Liver (tissue), 9 donors: ENCODE data around the gene GALNT14. TPM values are rescaled to one million over a fixed set of nuclear protein-coding genes. Genes with fewer than 3 reads are reported as not detected.

ENCODE experiments used
- DNase-seq: peaks from one replicate; pipeline ENCODE4 v3.0.0-alpha.2; 2017; ENCODE audit warnings: low spot score
- H3K27ac ChIP-seq, 2 donors: one replicate each; pipeline ENCODE4 v1.7.0; 2013; ENCODE audit warnings: inconsistent platforms in 2 of 2, low read length in 2 of 2, control low read depth in 1 of 2, low read depth in 1 of 2, mild to moderate bottlenecking in 1 of 2
- H3K27me3 ChIP-seq, 4 donors: one replicate each; pipeline versions ENCODE4 v1.6.1 to v1.7.0; 2013; ENCODE audit warnings: low read length in 3 of 4, inconsistent platforms in 1 of 4, mild to moderate bottlenecking in 1 of 4, moderate library complexity in 1 of 4; ENCODE audit not compliant: control insufficient read depth in 4 of 4, insufficient read depth in 4 of 4
- H3K36me3 ChIP-seq, 4 donors: one replicate each; pipeline versions ENCODE4 v1.6.1 to v1.7.0; 2013; ENCODE audit warnings: low read length in 3 of 4, mild to moderate bottlenecking in 3 of 4, low read depth in 1 of 4, moderate library complexity in 1 of 4; ENCODE audit not compliant: control insufficient read depth in 4 of 4, insufficient read depth in 3 of 4
- H3K4me1 ChIP-seq, 4 donors: one replicate each; pipeline versions ENCODE4 v1.6.1 to v1.7.0; 2013; ENCODE audit warnings: low read length in 3 of 4, mild to moderate bottlenecking in 3 of 4, moderate library complexity in 1 of 4; ENCODE audit not compliant: control insufficient read depth in 4 of 4, insufficient read depth in 4 of 4
- H3K4me3 ChIP-seq, 3 donors: one replicate each; pipeline versions ENCODE4 v1.6.1 to v1.7.0; 2013; ENCODE audit warnings: low read length in 3 of 3, control low read depth in 1 of 3, low read depth in 1 of 3, mild to moderate bottlenecking in 1 of 3
- H3K9ac ChIP-seq, 2 donors: one replicate each; pipeline ENCODE4 v1.7.0; 2013; ENCODE audit warnings: low read length in 2 of 2, mild to moderate bottlenecking in 2 of 2, moderate library complexity in 2 of 2, control low read depth in 1 of 2, low read depth in 1 of 2
- H3K9me3 ChIP-seq, 4 donors: one replicate each; pipeline versions ENCODE4 v1.6.1 to v1.7.0; 2013; ENCODE audit warnings: low read length in 3 of 4; ENCODE audit not compliant: control insufficient read depth in 4 of 4
- EGR1 ChIP-seq, 2 donors: IDR thresholded peaks; 2 replicates each; pipeline ENCODE4 v1.6.1; 2016 to 2018; ENCODE audit warnings: antibody characterized with exemption in 2 of 2, low read depth in 2 of 2
- FOXA1 ChIP-seq: IDR thresholded peaks from 2 replicates; pipeline ENCODE4 v1.6.1; 2016; ENCODE audit warnings: antibody characterized with exemption
- FOXA2 ChIP-seq: IDR thresholded peaks from 2 replicates; pipeline ENCODE4 v1.6.1; 2016; ENCODE audit warnings: antibody characterized with exemption
- GABPA ChIP-seq, 2 donors: IDR thresholded peaks in 1 of 2; conservative IDR thresholded peaks in 1 of 2; 2 replicates each; pipeline ENCODE4 v1.6.1; 2016; ENCODE audit warnings: antibody characterized with exemption in 2 of 2, mild to moderate bottlenecking in 1 of 2, moderate library complexity in 1 of 2
- HNF4A ChIP-seq, 2 donors: conservative IDR thresholded peaks; 2 replicates each; pipeline ENCODE4 v1.6.1; 2016; ENCODE audit warnings: antibody characterized with exemption in 2 of 2, mild to moderate bottlenecking in 2 of 2
- HNF4G ChIP-seq: IDR thresholded peaks from 2 replicates; pipeline ENCODE4 v1.6.1; 2016; ENCODE audit warnings: antibody characterized with exemption
- JUND ChIP-seq, 2 donors: IDR thresholded peaks; 2 replicates each; pipeline ENCODE4 v1.6.1; 2016; ENCODE audit warnings: antibody characterized with exemption in 2 of 2
- NR2F2 ChIP-seq: IDR thresholded peaks from 2 replicates; pipeline ENCODE4 v1.6.1; 2016; ENCODE audit warnings: antibody characterized with exemption
- RAD21 ChIP-seq, 2 donors: IDR thresholded peaks; 2 replicates each; pipeline ENCODE4 v1.6.1; 2016; ENCODE audit warnings: antibody characterized with exemption in 2 of 2, mild to moderate bottlenecking in 2 of 2
- RXRA ChIP-seq, 2 donors: IDR thresholded peaks; 2 replicates each; pipeline ENCODE4 v1.6.1; 2017 to 2018; ENCODE audit warnings: antibody characterized with exemption in 2 of 2, mild to moderate bottlenecking in 1 of 2
- YY1 ChIP-seq: IDR thresholded peaks from 2 replicates; pipeline ENCODE4 v1.6.1; 2016; ENCODE audit warnings: antibody characterized with exemption, mild to moderate bottlenecking
- WGBS: extraction: QIAGEN DNeasy Blood & Tissue Kit; methylation state at CpG from one replicate; pipeline ENCODE4 v1.1.7; 2013; 5-methylcytosine and 5-hydroxymethylcytosine counted together
- polyA plus RNA-seq, 2 donors: library from polyadenylated mRNA; stranded (reverse) in 1 of 2; unstranded in 1 of 2; fragments of 200-250 nt in 1 of 2; fragments of >200 nt in 1 of 2; fragmentation: Nextera tagmentation in 1 of 2; extraction: Ambion mirVana in 1 of 2; gene quantifications; one replicate each; pipeline versions ENCODE4 v1.2.1 to v1.2.3, GENCODE V29; 2013 to 2015
- total RNA-seq, 2 donors: library from RNA; depleted of rRNA; stranded (reverse); fragments of >200 nt; gene quantifications; one replicate each; pipeline ENCODE4 v1.2.3, GENCODE V29; 2014
- TF ChIP-seq, protein P1 (sequence below): IDR thresholded peaks from 2 replicates; pipeline ENCODE4 v1.6.1; 2016; ENCODE audit warnings: antibody characterized with exemption
- TF ChIP-seq, protein P2 (sequence below): fragments of 150-350 bp; IDR thresholded peaks from 2 replicates; pipeline ENCODE4 v1.5.1; 2017; ENCODE audit warnings: improper control_type of control experiment, low read depth, low read length; ENCODE audit not compliant: missing input control
- TF ChIP-seq, protein P3 (sequence below): IDR thresholded peaks from 2 replicates; pipeline ENCODE4 v1.6.1; 2016; ENCODE audit warnings: antibody characterized with exemption, mild to moderate bottlenecking
- TF ChIP-seq, protein P4 (sequence below): IDR thresholded peaks from 2 replicates; pipeline ENCODE4 v1.6.1; 2016; ENCODE audit warnings: antibody characterized with exemption
- donor health status: healthy.
- donor health status: healthy.
- donor health status: healthy.
- donor health status: healthy.
- donor health status: healthy.

The GALNT14 gene
- total and polyA plus RNA-seq, 4 donors, result 0.86 to 2.0 (median 1.5) TPM

DNA sequence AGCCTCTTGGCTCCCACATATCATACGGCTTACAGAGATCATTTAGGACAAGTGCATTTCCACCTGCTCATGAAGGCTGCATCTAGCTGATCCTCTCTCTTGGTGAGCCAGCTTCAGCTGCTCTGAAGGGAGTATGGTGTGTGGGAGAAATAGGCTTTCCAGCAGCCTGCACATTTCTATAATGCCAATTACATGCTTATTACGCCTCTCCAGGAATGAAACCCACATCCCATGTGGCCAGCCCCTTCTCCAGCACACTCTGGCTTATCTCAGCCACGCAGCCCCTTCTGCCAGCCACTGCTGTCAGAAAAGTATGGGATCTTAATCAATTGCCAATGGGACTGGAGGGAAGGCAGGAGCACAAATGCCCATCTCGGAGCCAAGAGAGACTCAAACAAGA, 117.5 kb downstream of the GALNT14 start:
- Histone ChIP-seq H3K9me3 (no peaks in the 10 kb centered on the region), H3K36me3 (no peaks in the 10 kb centered on the region), H3K27me3 (no peaks in the 10 kb centered on the region), H3K27ac (no peak overlapping the region), H3K4me3 (no peak overlapping the region), H3K4me1 (no peaks in the 10 kb centered on the region), H3K9ac (no peak overlapping the region)
- no peak for DNase-seq
- no peak for TF ChIP-seq RXRA (IDR thresholded peaks at IDR 0.05)
- TF ChIP-seq YY1, result no peak
- TF ChIP-seq NR2F2, result no peak
- no peak for TF ChIP-seq FOXA1
- TF ChIP-seq HNF4A (conservative IDR thresholded peaks at IDR 0.05), result no peak
- no peak for TF ChIP-seq RAD21 (IDR thresholded peaks at IDR 0.05)
- no peak for TF ChIP-seq FOXA2
- WGBS, result 91% methylated on average over 4 of the region's 4 CpGs

DNA sequence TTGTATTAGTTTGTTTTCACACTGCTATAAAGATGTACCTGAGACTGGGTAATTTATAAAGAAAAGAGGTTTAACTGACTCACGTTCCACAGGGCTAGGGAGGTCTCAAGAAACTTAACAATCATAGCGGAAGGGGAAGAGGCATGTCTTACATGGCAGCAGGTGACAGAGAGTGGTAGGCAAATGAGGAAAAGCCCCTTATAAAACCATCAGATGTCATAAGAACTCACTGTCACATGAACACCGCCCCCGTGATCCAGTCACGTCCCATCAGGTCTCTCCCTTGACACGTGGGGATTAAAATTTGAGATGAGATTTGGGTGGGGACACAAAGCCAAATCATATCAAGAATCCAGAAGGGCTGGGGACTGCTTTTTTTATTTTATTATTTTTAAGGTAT, 120.0 kb downstream of the GALNT14 start:
- Histone ChIP-seq H3K27ac (no peak overlapping the region), H3K9ac (no peak overlapping the region), H3K4me3 (no peak overlapping the region), H3K4me1 (no peaks in the 10 kb centered on the region), H3K36me3 (no peaks in the 10 kb centered on the region), H3K9me3 (no peaks in the 10 kb centered on the region), H3K27me3 (peaks cover 0 to 6% (median 0%) of the 10 kb centered on the region in 4 donors)
- no peak for DNase-seq
- 88% methylated on average over 6 of the region's 6 CpGs for WGBS
- TF ChIP-seq FOXA1 (no peak), GABPA (IDR thresholded peaks at IDR 0.05 in 1 of 2, conservative IDR thresholded peaks at IDR 0.05 in 1 of 2) (no peak), HNF4G (no peak)

DNA sequence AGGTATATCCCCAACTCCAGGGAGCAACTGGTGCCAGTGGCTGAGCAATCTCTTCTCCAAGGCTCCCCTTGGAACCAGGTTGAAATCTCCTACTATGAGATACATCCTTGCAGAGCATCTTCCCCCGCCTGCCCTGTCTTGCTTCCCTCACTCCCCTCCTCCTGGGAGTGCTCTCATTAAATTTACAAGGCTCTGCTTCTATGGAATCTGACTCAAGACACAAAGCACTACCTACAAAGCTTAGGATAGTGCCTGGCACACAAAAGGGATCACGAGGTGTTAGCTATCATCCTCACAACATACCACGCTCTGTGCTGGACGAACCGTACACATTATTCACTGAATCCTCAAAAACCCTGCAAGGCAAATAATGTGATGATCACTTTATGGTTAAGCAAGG, 121.6 kb downstream of the GALNT14 start:
- peaks cover 0 to 6% (median 0%) of the 10 kb centered on the region in 4 donors for H3K27me3 ChIP-seq
- TF ChIP-seq, protein P1, sequence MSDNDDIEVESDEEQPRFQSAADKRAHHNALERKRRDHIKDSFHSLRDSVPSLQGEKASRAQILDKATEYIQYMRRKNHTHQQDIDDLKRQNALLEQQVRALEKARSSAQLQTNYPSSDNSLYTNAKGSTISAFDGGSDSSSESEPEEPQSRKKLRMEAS, result no peak
- TF ChIP-seq, protein P2, sequence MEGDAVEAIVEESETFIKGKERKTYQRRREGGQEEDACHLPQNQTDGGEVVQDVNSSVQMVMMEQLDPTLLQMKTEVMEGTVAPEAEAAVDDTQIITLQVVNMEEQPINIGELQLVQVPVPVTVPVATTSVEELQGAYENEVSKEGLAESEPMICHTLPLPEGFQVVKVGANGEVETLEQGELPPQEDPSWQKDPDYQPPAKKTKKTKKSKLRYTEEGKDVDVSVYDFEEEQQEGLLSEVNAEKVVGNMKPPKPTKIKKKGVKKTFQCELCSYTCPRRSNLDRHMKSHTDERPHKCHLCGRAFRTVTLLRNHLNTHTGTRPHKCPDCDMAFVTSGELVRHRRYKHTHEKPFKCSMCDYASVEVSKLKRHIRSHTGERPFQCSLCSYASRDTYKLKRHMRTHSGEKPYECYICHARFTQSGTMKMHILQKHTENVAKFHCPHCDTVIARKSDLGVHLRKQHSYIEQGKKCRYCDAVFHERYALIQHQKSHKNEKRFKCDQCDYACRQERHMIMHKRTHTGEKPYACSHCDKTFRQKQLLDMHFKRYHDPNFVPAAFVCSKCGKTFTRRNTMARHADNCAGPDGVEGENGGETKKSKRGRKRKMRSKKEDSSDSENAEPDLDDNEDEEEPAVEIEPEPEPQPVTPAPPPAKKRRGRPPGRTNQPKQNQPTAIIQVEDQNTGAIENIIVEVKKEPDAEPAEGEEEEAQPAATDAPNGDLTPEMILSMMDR, result no peak
- TF ChIP-seq RXRA (IDR thresholded peaks at IDR 0.05) (no peak), GABPA (IDR thresholded peaks at IDR 0.05 in 1 of 2, conservative IDR thresholded peaks at IDR 0.05 in 1 of 2) (no peak), JUND (IDR thresholded peaks at IDR 0.05) (no peak), NR2F2 (no peak), FOXA1 (no peak), HNF4G (no peak), YY1 (no peak)
- DNase-seq, result no peak
- WGBS, result 91% methylated on average over 5 of the region's 5 CpGs
- H3K27ac ChIP-seq, result no peak overlapping the region
- H3K9me3 ChIP-seq, result no peaks in the 10 kb centered on the region
- no peak overlapping the region for H3K4me3 ChIP-seq
- no peak overlapping the region for H3K9ac ChIP-seq
- no peaks in the 10 kb centered on the region for H3K4me1 ChIP-seq
- H3K36me3 ChIP-seq, result no peaks in the 10 kb centered on the region

DNA sequence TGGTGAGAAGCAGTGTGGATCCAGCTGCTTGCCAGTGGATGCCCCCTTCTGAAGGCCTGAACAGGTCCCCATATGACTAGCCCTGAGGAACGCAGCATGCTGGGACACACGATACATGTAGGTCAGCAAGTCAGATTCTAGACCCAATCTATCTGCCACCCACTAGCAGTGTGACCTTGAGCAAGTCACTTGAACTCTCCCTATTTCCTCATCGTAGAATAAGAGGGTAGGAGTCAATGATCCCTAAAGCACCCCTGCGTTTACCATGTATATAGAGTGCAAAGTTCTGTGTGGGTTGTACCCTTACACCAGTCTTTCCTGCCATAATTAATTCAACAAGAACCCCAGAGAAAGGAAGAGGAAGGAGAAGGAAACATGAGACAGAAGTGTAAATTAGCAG, 123.7 kb downstream of the GALNT14 start:
- DNase-seq, result no peak
- WGBS, result 61% methylated on average over 4 of the region's 4 CpGs
- Histone ChIP-seq H3K9ac (no peak overlapping the region), H3K27ac (no peak overlapping the region), H3K4me3 (no peak overlapping the region), H3K36me3 (no peaks in the 10 kb centered on the region), H3K4me1 (no peaks in the 10 kb centered on the region), H3K27me3 (peaks cover 0 to 6% (median 0%) of the 10 kb centered on the region in 4 donors), H3K9me3 (no peaks in the 10 kb centered on the region)
- TF ChIP-seq, protein P2, result no peak
- TF ChIP-seq, protein P3, sequence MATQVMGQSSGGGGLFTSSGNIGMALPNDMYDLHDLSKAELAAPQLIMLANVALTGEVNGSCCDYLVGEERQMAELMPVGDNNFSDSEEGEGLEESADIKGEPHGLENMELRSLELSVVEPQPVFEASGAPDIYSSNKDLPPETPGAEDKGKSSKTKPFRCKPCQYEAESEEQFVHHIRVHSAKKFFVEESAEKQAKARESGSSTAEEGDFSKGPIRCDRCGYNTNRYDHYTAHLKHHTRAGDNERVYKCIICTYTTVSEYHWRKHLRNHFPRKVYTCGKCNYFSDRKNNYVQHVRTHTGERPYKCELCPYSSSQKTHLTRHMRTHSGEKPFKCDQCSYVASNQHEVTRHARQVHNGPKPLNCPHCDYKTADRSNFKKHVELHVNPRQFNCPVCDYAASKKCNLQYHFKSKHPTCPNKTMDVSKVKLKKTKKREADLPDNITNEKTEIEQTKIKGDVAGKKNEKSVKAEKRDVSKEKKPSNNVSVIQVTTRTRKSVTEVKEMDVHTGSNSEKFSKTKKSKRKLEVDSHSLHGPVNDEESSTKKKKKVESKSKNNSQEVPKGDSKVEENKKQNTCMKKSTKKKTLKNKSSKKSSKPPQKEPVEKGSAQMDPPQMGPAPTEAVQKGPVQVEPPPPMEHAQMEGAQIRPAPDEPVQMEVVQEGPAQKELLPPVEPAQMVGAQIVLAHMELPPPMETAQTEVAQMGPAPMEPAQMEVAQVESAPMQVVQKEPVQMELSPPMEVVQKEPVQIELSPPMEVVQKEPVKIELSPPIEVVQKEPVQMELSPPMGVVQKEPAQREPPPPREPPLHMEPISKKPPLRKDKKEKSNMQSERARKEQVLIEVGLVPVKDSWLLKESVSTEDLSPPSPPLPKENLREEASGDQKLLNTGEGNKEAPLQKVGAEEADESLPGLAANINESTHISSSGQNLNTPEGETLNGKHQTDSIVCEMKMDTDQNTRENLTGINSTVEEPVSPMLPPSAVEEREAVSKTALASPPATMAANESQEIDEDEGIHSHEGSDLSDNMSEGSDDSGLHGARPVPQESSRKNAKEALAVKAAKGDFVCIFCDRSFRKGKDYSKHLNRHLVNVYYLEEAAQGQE, result no peak
- no peak for TF ChIP-seq EGR1 (IDR thresholded peaks at IDR 0.05; ENCODE audit: low read depth in 2 of 2)
- TF ChIP-seq, protein P4, sequence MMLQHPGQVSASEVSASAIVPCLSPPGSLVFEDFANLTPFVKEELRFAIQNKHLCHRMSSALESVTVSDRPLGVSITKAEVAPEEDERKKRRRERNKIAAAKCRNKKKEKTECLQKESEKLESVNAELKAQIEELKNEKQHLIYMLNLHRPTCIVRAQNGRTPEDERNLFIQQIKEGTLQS, result no peak
